GM21825 (cell line): ENCODE data around the gene MYO5A.
A peak's percentile ranks its signal among the peaks of the same experiment; 100 is the strongest.
"Not testable (repeated sequence)": the region's sequence is repeated elsewhere in the genome, so short reads cannot be mapped to it uniquely, and the experiment has no call there.

Source experiments
- ATAC-seq: cut with Tn5 transposase; IDR thresholded peaks from one replicate; pipeline ENCODE4 v1.9.1; 2021; ENCODE audit warnings: mild to moderate bottlenecking, moderate library complexity; ENCODE audit not compliant: unreplicated experiment

The MYO5A gene

DNA sequence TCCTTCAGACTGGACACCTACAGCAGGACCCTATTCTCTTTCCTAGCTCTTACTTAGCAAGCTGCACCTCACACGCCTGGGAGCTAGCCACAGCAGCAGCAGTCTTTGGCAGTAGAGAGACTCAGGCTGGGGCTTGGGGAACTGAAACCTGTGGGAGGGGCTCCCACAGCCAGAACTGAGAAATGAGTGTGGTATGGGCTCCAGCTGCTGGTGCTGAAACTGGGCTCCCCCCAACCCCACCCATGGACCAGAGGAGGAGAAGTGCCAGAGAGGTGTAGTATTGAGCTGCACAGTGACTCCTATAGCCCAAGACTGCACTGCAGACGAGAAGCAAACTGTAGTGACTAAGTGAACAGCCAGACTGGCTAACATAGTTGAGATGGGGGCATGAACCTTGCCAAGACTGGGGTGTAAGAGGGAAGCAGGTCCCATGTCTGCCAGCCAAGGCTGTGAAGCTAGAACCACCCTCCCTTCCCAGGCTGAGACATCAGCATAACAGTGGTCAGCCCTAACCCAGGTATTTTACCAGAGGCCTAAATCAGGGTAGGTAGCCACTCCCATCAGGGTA, 62.5 kb downstream of the MYO5A start:
- ATAC-seq, result peak; percentile 90

GRCh38 chr15:52464478-52464877, 64.2 kb downstream of the MYO5A start:
- peak; percentile 58 for ATAC-seq

DNA sequence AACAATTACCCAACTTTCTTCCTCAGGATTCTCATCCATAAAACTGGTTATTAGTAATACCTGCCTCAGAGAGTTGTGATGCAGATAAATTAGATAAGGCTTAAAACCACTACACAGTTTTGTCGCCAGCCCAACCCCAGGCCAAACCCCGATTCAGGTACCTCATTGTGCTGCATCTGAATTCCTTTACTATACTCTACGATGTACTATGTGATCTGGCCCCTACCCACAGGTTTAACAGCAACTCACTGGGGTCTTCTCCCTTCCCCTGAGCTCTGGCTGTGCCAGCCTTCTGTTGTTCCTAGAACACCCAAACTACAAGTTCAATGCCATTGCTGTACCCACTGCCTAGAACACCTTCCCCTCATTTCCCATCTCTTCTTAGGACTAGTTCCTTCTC, 64.6 kb downstream of the MYO5A start:
- no peak for ATAC-seq

- ATAC-seq, result no peak
Observed at GRCh38 chr15:52463638-52464037, 65.0 kb downstream of the MYO5A start.

DNA sequence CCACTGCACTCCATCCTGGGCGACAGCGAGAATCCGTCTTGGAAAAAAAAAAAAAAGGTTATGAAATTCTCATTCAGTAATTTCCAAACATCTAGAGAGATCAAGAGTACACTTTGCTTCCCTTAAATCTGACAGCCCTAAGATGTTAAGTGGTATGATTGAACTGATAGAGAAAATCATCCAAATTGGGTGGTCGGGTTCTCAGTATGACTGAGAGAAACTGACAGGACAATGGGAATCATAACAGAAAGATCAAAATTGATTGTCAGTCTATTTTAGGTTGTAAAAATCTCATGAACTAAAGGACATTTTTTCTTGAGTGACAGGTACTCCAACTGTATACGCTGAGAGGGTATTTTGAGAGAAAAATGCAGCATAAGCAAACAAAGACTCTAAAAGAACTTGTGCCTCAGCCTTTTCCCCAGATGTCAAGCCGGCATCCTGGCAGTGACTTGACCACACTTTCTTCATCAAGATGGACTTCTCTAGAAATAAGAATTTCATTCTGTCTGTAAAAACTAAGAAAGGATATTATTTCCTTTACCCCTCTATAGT, 65.8 kb downstream of the MYO5A start:
- no peak for ATAC-seq

GRCh38 chr15:52459701-52460100, 69.0 kb downstream of the MYO5A start:
- ATAC-seq, result not testable (repeated sequence)

DNA sequence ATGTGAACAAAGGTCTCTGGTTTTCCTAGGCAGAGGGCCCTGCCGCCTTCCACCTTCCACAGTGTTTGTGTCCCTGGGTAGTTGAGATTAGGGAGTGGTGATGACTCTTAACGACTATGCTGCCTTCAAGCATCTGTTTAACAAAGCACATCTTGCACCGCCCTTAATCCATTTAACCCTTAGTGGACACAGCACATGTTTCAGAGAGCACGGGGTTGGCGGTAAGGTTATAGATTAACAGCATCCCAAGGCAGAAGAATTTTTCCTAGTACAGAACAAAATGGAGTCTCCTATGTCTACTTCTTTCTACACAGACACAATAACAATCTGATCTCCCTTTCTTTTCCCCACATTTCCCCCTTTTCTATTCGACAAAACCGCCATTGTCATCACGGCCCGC, 69.4 kb downstream of the MYO5A start:
- ATAC-seq, result not testable (repeated sequence)

GRCh38 chr15:52448011-52448890, 80.4 kb downstream of the MYO5A start:
- ATAC-seq, result no peak

GRCh38 chr15:52445954-52446353, 82.7 kb downstream of the MYO5A start:
- ATAC-seq, result no peak

GRCh38 chr15:52445553-52445952, 83.1 kb downstream of the MYO5A start:
- ATAC-seq, result no peak

- ATAC-seq, result not testable (repeated sequence)
Observed at GRCh38 chr15:52443205-52443604, 85.5 kb downstream of the MYO5A start.

DNA sequence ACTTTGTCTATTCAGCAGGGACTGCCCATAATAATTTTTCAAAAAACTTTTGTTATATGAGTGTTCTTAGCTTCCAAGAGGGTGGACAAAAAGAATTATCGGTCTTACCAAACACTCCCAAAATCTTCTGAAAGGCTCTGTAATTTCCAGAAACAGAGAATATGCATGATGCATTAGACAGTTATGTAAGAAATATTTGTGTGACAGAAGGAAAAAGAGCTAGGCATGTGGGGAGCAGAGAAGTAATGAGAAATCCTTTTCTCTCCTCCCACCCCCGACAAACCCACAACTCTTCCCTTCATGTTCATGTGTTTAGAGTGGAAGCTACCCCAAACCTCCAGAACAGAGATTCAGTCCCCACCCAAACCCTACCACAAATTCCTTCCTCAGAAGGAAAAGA, 86.8 kb downstream of the MYO5A start:
- ATAC-seq, result no peak

GRCh38 chr15:52440946-52441345, 87.7 kb downstream of the MYO5A start:
- no peak for ATAC-seq

GRCh38 chr15:52440414-52440813, 88.3 kb downstream of the MYO5A start:
- ATAC-seq, result no peak

DNA sequence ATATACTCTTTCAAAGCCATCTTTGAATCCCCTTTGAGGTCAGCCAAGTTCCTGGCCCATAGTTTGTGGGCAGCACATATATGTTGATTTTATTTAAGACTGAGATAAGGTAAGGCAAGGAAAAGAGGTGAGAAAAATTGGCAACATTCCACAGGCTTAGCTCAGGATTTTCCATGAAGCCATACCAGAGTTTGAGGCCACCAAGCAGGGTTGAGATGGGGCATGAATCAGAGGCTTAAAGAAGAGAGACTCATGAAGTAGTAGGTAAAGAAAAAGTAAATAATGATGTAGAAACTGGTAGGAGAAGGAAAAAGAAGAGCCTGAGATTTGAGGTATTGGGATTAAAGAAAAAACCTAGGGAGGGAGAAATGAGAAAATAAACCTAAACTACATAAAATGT, 89.2 kb downstream of the MYO5A start:
- ATAC-seq, result no peak

- ATAC-seq, result not testable (repeated sequence)
Observed at GRCh38 chr15:52439042-52439441, 89.6 kb downstream of the MYO5A start.

GRCh38 chr15:52438047-52438446, 90.6 kb downstream of the MYO5A start:
- ATAC-seq, result no peak

DNA sequence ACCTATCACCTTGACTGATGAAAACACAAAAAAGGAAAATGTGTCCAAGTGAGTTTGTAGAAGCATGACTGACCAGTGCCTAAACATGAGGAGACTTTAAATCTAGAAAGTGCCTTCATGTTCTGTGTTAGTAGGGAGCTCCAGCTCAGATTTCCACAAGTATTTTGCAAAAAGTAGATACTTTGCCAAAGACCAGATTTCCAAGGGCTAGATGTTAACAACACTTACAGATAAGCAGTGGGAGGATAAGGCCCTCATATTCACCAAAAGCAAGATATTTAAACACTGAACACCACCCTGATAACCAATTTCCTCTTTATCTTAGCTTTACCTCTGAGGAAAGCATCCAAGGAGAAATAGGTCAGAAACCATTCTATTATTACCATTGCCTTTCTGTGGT, 91.0 kb downstream of the MYO5A start:
- no peak for ATAC-seq

GRCh38 chr15:52436981-52437380, 91.7 kb downstream of the MYO5A start:
- ATAC-seq, result no peak

GRCh38 chr15:52434885-52435284, 93.8 kb downstream of the MYO5A start:
- no peak for ATAC-seq

DNA sequence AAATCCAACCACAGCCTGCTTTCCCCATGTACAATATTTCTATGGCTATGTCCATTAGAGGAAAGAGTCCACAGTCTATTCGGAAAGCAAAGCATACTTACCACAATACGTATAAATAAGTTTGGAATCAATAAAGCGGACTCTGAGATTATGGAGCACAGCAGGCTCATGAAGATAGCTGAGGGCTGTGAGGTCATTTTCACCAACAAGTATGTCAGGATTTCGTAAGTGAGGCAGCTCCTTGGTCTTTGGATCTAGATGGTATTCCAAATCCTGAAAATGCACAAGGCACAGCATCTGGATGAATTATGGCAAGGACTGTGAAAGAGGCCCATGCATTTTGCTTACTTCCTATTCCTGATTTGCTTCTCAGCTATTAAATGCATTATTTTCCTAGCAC, 100.4 kb downstream of the MYO5A start:
- no peak for ATAC-seq

GRCh38 chr15:52427804-52428203, 100.9 kb downstream of the MYO5A start:
- ATAC-seq, result no peak
